ENCODE results near the gene SLC12A8. TPM values are rescaled to one million over a fixed set of nuclear protein-coding genes. Genes with fewer than 3 reads are reported as not detected.

SLC12A8 gene
- total RNA-seq, 4 donors from 2014 or later, result 1.0 TPM; not detected in 3

- Histone ChIP-seq H3K36me3 (no peaks in the 10 kb centered on the region), H3K4me3 (no peak overlapping the region), H3K9me3 (no peaks in the 10 kb centered on the region), H3K27me3 (no peaks in the 10 kb centered on the region), H3K4me1 (peaks cover 9 to 14% of the 10 kb centered on the region in 2 donors), H3K27ac (no peak overlapping the region)
- DNase-seq, result no peak
- in situ Hi-C loops (cut with MboI; ENCODE audit: low sequenced_read_pairs in 4 of 4), result no loop called here
- no peak for TF ChIP-seq CTCF (IDR thresholded peaks at IDR 0.05 in 4 of 5, conservative IDR thresholded peaks at IDR 0.05 in 1 of 5)
- no peak for TF ChIP-seq POLR2A (IDR thresholded peaks at IDR 0.05)
- intact Hi-C loops (cut with DNase I; ENCODE audit: low total_unique reads), result no loop called here
- ATAC-seq, result no peak
These were observed 144.3 kb downstream of the SLC12A8 start for GRCh38 chr3:125068265-125068664.

- TF ChIP-seq POLR2A (IDR thresholded peaks at IDR 0.05) (no peak), CTCF (IDR thresholded peaks at IDR 0.05 in 4 of 5, conservative IDR thresholded peaks at IDR 0.05 in 1 of 5) (no peak)
- intact Hi-C loops (cut with DNase I; ENCODE audit: low total_unique reads), result no loop called here
These were observed 145.3 kb downstream of the SLC12A8 start for GRCh38 chr3:125067225-125067624.

GRCh38 chr3:125062904-125063618, 149.5 kb downstream of the SLC12A8 start:
- in situ Hi-C loops (cut with MboI; ENCODE audit: low sequenced_read_pairs in 4 of 4), result no loop called here
- no peaks in the 10 kb centered on the region for H3K9me3 ChIP-seq
- H3K27ac ChIP-seq, result peak overlapping the region in 3 of 4 donors; percentile 78 to 85 (median 79)
- H3K36me3 ChIP-seq, result no peaks in the 10 kb centered on the region
- intact Hi-C loops (cut with DNase I; ENCODE audit: low total_unique reads), result loop anchor here (5.0 kb wide), 1 partner anchor 64 kb away; no protein-coding TSS in a partner anchor
- TF ChIP-seq POLR2A (IDR thresholded peaks at IDR 0.05) (no peak), CTCF (IDR thresholded peaks at IDR 0.05 in 4 of 5, conservative IDR thresholded peaks at IDR 0.05 in 1 of 5) (no peak)
- ATAC-seq (no peak), DNase-seq (no peak)
- H3K4me1 ChIP-seq, result peaks cover 30 to 37% of the 10 kb centered on the region in 2 donors
- no peak overlapping the region for H3K4me3 ChIP-seq
- H3K27me3 ChIP-seq, result no peaks in the 10 kb centered on the region

More at GRCh38 chr3:125067225-125067624, 145.3 kb downstream of the SLC12A8 start:
- Histone ChIP-seq H3K4me3 (no peak overlapping the region), H3K9me3 (no peaks in the 10 kb centered on the region), H3K4me1 (peaks cover 19% of the 10 kb centered on the region in 2 donors), H3K36me3 (no peaks in the 10 kb centered on the region), H3K27ac (no peak overlapping the region), H3K27me3 (no peaks in the 10 kb centered on the region)
- in situ Hi-C loops (cut with MboI; ENCODE audit: low sequenced_read_pairs in 4 of 4), result no loop called here
- DNase-seq, result no peak
- no peak for ATAC-seq

- H3K4me3 ChIP-seq, result peak overlapping the region in 1 of 4 donors; percentile 9
- H3K9me3 ChIP-seq, result no peaks in the 10 kb centered on the region
- DNase-seq (no peak), ATAC-seq (peak in 1 of 2 donors; percentile 14)
- intact Hi-C loops (cut with DNase I; ENCODE audit: low total_unique reads), result loop anchor here (1.0 to 5.0 kb wide), 2 partner anchors 18 to 66 kb away; no protein-coding TSS in a partner anchor
- in situ Hi-C loops (cut with MboI; ENCODE audit: low sequenced_read_pairs in 4 of 4), result no loop called here
- TF ChIP-seq POLR2A (IDR thresholded peaks at IDR 0.05) (no peak), CTCF (IDR thresholded peaks at IDR 0.05 in 4 of 5, conservative IDR thresholded peaks at IDR 0.05 in 1 of 5) (no peak)
- no peaks in the 10 kb centered on the region for H3K27me3 ChIP-seq
- peaks cover 37 to 50% of the 10 kb centered on the region in 2 donors for H3K4me1 ChIP-seq
- peak overlapping the region; percentile 78 to 85 (median 79) for H3K27ac ChIP-seq
- no peaks in the 10 kb centered on the region for H3K36me3 ChIP-seq
These were observed 150.9 kb downstream of the SLC12A8 start for GRCh38 chr3:125061646-125062045.
